ENCODE data around the gene TAMALIN. TPM values are rescaled to one million over a fixed set of nuclear protein-coding genes. Genes with fewer than 3 reads are reported as not detected.

The TAMALIN gene
- total RNA-seq, 1 experiment from 2014 or later: 1.2 TPM

DNA sequence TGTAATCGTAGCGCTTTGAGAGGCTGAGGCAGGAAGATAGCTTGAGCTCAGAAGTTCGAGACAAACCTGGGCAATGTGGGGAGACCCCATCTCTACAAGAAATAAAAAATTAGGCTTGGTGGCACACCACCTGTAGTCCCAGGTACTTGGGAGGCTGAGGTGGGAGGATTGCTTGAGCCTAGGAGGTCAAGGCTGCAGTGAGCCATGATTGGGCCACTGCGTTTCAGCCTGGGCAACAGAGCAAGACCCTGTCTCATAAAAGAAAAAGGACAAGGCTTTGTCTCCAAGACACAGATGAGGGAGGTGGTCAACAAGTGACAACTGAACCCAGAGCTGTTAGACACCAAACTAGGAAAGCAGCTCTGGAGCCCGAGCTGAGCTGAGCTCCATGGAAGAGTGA lies 14.5 kb upstream of the TAMALIN start:
- Histone ChIP-seq H2BK120ac (ENCODE audit: low read depth, low read length, poor library complexity, severe bottlenecking) (no peak overlapping the region), H3K9me3 (ENCODE audit: control insufficient read depth, low read depth, low read length) (no peaks in the 10 kb centered on the region), H4K5ac (ENCODE audit: insufficient read length, low read depth, low read length) (no peak overlapping the region), H2BK15ac (ENCODE audit: low read depth, low read length) (no peak overlapping the region), H2BK20ac (ENCODE audit: low read depth, low read length, poor library complexity, severe bottlenecking) (no peak overlapping the region), H3K9ac (ENCODE audit: extremely low read depth, insufficient read length, low read length) (no peak overlapping the region), H2AFZ (ENCODE audit: low read length) (no peak overlapping the region), H3K23me2 (ENCODE audit: insufficient read length, low read depth, low read length, poor library complexity, severe bottlenecking) (no peaks in the 10 kb centered on the region), H3K4ac (ENCODE audit: low read depth, low read length) (no peak overlapping the region), H4K20me1 (ENCODE audit: control insufficient read depth, insufficient read depth, insufficient read length) (no peaks in the 10 kb centered on the region), H3K56ac (ENCODE audit: insufficient read length, low read depth, low read length) (no peak overlapping the region), H2BK5ac (ENCODE audit: insufficient read length, low read length) (no peak overlapping the region), H4K8ac (replicated peaks; ENCODE audit: insufficient read length, low read depth, low read length) (no peak overlapping the region), H3K18ac (ENCODE audit: insufficient read length, low read depth, low read length) (no peak overlapping the region), H3K79me1 (ENCODE audit: insufficient read depth, low read depth, low read length, poor library complexity, severe bottlenecking) (no peaks in the 10 kb centered on the region), H3K27me3 (ENCODE audit: insufficient read depth, low read length) (no peaks in the 10 kb centered on the region), H3K4me2 (ENCODE audit: insufficient read depth, insufficient read length, low read length) (no peak overlapping the region), H3K79me2 (ENCODE audit: insufficient read depth, low read length) (no peaks in the 10 kb centered on the region), H2AK5ac (ENCODE audit: insufficient read length, low read length) (no peak overlapping the region), H3K4me1 (ENCODE audit: insufficient read depth, low read length) (no peaks in the 10 kb centered on the region), H2BK12ac (ENCODE audit: insufficient read length, low read depth, low read length) (no peak overlapping the region), H3K23ac (ENCODE audit: insufficient read length, low read depth, low read length) (no peak overlapping the region), H4K91ac (ENCODE audit: insufficient read length, low read depth, low read length) (no peak overlapping the region), H3K14ac (ENCODE audit: insufficient read depth, low read length) (no peak overlapping the region), H3K27ac (ENCODE audit: insufficient read length, low read depth, low read length) (no peak overlapping the region), H3T11ph (ENCODE audit: low read length) (no peak overlapping the region)
- WGBS (ENCODE audit: extremely low coverage, insufficient read length, low lambda C conversion rate): no CpG with 5 or more reads among the region's 5 CpGs
- Mint-ChIP-seq H3K27ac (peak overlapping the region in 1 of 3 experiments; percentile 34; a peak in 1 of 7 replicates), H3K36me3 (ENCODE audit: insufficient read depth in 1 of 3, low read depth in 3 of 3) (peaks cover 11 to 46% (median 20%) of the 10 kb centered on the region in 3 experiments), H3K27me3 (ENCODE audit: low read depth) (no peaks in the 10 kb centered on the region), H3K4me1 (peaks cover 2 to 4% of the 10 kb centered on the region in 2 experiments), H3K9me3 (no peaks in the 10 kb centered on the region), H3K4me3 (no peak overlapping the region)
- DNase-seq: no peak
- TF ChIP-seq, protein P1, sequence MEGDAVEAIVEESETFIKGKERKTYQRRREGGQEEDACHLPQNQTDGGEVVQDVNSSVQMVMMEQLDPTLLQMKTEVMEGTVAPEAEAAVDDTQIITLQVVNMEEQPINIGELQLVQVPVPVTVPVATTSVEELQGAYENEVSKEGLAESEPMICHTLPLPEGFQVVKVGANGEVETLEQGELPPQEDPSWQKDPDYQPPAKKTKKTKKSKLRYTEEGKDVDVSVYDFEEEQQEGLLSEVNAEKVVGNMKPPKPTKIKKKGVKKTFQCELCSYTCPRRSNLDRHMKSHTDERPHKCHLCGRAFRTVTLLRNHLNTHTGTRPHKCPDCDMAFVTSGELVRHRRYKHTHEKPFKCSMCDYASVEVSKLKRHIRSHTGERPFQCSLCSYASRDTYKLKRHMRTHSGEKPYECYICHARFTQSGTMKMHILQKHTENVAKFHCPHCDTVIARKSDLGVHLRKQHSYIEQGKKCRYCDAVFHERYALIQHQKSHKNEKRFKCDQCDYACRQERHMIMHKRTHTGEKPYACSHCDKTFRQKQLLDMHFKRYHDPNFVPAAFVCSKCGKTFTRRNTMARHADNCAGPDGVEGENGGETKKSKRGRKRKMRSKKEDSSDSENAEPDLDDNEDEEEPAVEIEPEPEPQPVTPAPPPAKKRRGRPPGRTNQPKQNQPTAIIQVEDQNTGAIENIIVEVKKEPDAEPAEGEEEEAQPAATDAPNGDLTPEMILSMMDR (conservative IDR thresholded peaks at IDR 0.05): no peak
